Pancreas (tissue), 10 donors: ENCODE data around the gene PGP. TPM values are rescaled to one million over a fixed set of nuclear protein-coding genes. Genes with fewer than 3 reads are reported as not detected.

ENCODE experiments used
- ATAC-seq, 4 donors: fragments of 200-7000 bp; cut with Tn5 transposase; one replicate each; pipeline versions ENCODE4 v1.8.0 to v1.9.1; 2020; ENCODE audit warnings: mild to moderate bottlenecking in 4 of 4, moderate library complexity in 4 of 4
- DNase-seq, 6 donors: peaks; one replicate each; pipeline ENCODE4 v3.0.0-alpha.2; 2020
- FAIRE-seq: peaks from 2 replicates; lab custom pipeline; 2012; peaks lifted over from hg19 to GRCh38; lab: Jason Lieb, UNC
- H3K27ac ChIP-seq, 4 donors: fragments of 200-600 bp; sonication (generic); 1 replicate in 3 of 4; 2 replicates in 1 of 4; pipeline versions ENCODE4 v1.5.0 to v1.8.0; 2020
- H3K27me3 ChIP-seq, 4 donors: fragments of 200-600 bp; one replicate each; pipeline ENCODE4 v1.8.0; 2021
- H3K36me3 ChIP-seq, 3 donors: fragments of 200-600 bp; sonication (generic) in 1 of 3; one replicate each; pipeline versions ENCODE4 v1.5.0 to v1.8.0; 2020 to 2021
- H3K4me1 ChIP-seq, 3 donors: fragments of 200-600 bp; one replicate each; pipeline ENCODE4 v1.8.0; 2021
- H3K4me3 ChIP-seq, 4 donors: fragments of 200-600 bp; sonication (generic) in 2 of 4; one replicate each; pipeline versions ENCODE4 v1.5.0 to v1.8.0; 2020 to 2021
- H3K9me3 ChIP-seq, 4 donors: fragments of 200-600 bp; one replicate each; pipeline ENCODE4 v1.8.0; 2021
- WGBS, 2 donors: extraction: QIAGEN DNeasy Blood & Tissue Kit; methylation state at CpG; one replicate each; pipeline ENCODE4 v1.1.7; 2013; 5-methylcytosine and 5-hydroxymethylcytosine counted together
- intact Hi-C, 3 donors: fragments of 100-400 bp; cut with DNase I; formaldehyde crosslinking; loops; one replicate each; pipeline versions ENCODE4 v1.11.1 to v1.14.2; 2022
- polyA plus RNA-seq, 2 donors: library from polyadenylated mRNA; stranded (reverse); fragments of 200-250 nt; gene quantifications; one replicate each; pipeline ENCODE4 v1.2.3, GENCODE V29; 2013
- total RNA-seq, 6 donors: library from RNA; stranded (reverse); fragmentation: NEBNext Ultra II Directional in 4 of 6; extraction: Animal tissue kit (Norgen Biotek cat#: 25700) in 4 of 6; gene quantifications; one replicate each; pipeline versions ENCODE4 v1.2.1 to v1.2.4, GENCODE V29; 2021 to 2023
- TF ChIP-seq, protein P1 (sequence below), 4 donors: fragments of 200-600 bp; sonication (generic) in 3 of 4; IDR thresholded peaks; one replicate each; pipeline versions ENCODE4 v1.5.0 to v1.8.0; 2021; ENCODE audit warnings: antibody characterized with exemption in 4 of 4
- donor health status: healthy with polysubstance abuse.
- donor health status: DM: no; HTN: no; CAD: no; lungs with moderate emphysema.
- donor health status: DM: no; HTN: no; CAD: no.
- donor health status: control.
- donor health status: control.
- donor health status: Bipolar disorder and iron deficiency.
- donor health status: DM: yes; HTN: yes; CAD: no.
- donor health status: DM: no; HTN: no; CAD: no.
- donor health status: DM: no; HTN: no; CAD: no.
- donor health status: DM: yes; HTN: yes; CAD: no.

PGP gene
- total and polyA plus RNA-seq, 8 donors, result 2.9 to 10.2 (median 4.1) TPM

DNA sequence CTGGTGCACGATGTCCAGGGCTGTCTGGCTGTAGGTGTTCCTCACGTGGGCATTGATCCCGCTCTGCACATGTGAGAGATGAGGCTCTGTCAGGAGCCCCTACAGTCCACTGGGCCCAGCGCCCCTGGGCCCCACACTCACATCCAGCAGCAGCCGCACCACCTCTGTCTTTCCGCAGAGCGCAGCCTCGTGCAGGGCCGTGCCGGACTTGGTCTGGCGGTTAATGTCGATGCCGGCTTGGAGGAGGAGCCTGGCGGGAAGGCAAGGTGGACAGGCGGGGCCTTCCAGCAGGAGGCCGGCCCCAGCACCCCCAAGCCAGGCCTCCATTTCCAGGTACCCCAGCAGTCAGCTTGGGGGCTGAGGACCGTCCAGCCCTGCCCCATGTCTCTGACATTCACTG is 27.4 kb downstream of the PGP start:
- FAIRE-seq, result no peak
- Histone ChIP-seq H3K4me1 (no peaks in the 10 kb centered on the region), H3K4me3 (no peak overlapping the region), H3K36me3 (no peaks in the 10 kb centered on the region), H3K27ac (no peak overlapping the region), H3K27me3 (no peaks in the 10 kb centered on the region), H3K9me3 (no peaks in the 10 kb centered on the region)
- ATAC-seq, result no peak
- DNase-seq, result no peak
- WGBS, 2 donors, result 79 to 83% methylated on average over 17 of the region's 17 CpGs
- intact Hi-C loops, result no loop called here
- TF ChIP-seq, protein P1, sequence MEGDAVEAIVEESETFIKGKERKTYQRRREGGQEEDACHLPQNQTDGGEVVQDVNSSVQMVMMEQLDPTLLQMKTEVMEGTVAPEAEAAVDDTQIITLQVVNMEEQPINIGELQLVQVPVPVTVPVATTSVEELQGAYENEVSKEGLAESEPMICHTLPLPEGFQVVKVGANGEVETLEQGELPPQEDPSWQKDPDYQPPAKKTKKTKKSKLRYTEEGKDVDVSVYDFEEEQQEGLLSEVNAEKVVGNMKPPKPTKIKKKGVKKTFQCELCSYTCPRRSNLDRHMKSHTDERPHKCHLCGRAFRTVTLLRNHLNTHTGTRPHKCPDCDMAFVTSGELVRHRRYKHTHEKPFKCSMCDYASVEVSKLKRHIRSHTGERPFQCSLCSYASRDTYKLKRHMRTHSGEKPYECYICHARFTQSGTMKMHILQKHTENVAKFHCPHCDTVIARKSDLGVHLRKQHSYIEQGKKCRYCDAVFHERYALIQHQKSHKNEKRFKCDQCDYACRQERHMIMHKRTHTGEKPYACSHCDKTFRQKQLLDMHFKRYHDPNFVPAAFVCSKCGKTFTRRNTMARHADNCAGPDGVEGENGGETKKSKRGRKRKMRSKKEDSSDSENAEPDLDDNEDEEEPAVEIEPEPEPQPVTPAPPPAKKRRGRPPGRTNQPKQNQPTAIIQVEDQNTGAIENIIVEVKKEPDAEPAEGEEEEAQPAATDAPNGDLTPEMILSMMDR (IDR thresholded peaks at IDR 0.05), result no peak

DNA sequence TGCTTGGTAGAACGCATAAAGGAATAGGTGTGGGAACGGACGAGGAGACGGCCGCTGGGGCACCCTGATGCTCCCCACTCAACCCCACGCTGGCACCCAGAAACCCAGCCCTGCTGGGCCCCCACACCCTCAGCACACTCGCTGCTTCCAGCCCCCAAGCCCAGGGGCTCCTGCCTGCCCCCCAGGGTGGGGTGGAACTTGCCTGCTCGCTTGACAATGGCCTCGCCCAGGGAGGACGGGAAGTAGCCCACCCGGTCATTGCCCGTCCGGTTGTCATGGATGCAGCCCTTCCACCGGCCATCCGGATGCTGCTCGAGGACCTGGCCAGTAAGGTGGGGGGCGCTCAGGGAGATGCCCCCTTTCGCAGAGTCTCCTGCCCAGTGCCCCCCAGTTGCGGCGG is 28.1 kb downstream of the PGP start:
- no peak for FAIRE-seq
- WGBS, 2 donors, result 92 to 96% methylated on average over 20 of the region's 20 CpGs

GRCh38 chr16:2186064-2186463 is 28.6 kb downstream of the PGP start:
- Histone ChIP-seq H3K4me1 (no peaks in the 10 kb centered on the region), H3K27ac (no peak overlapping the region), H3K27me3 (no peaks in the 10 kb centered on the region), H3K4me3 (no peak overlapping the region), H3K9me3 (no peaks in the 10 kb centered on the region), H3K36me3 (no peaks in the 10 kb centered on the region)
- intact Hi-C loops, result no loop called here
- ATAC-seq (no peak), FAIRE-seq (no peak), DNase-seq (no peak)
- WGBS, 2 donors, result 89 to 92% methylated on average over 13 of the region's 13 CpGs
- TF ChIP-seq, protein P1 (IDR thresholded peaks at IDR 0.05), result no peak

More for the DNA sequence above, 28.1 kb downstream of the PGP start:
- TF ChIP-seq, protein P1 (IDR thresholded peaks at IDR 0.05), result no peak
- Histone ChIP-seq H3K4me1 (no peaks in the 10 kb centered on the region), H3K27me3 (no peaks in the 10 kb centered on the region), H3K36me3 (no peaks in the 10 kb centered on the region), H3K9me3 (no peaks in the 10 kb centered on the region), H3K27ac (no peak overlapping the region), H3K4me3 (no peak overlapping the region)
- ATAC-seq (no peak), DNase-seq (no peak)
- intact Hi-C loops, result no loop called here

DNA sequence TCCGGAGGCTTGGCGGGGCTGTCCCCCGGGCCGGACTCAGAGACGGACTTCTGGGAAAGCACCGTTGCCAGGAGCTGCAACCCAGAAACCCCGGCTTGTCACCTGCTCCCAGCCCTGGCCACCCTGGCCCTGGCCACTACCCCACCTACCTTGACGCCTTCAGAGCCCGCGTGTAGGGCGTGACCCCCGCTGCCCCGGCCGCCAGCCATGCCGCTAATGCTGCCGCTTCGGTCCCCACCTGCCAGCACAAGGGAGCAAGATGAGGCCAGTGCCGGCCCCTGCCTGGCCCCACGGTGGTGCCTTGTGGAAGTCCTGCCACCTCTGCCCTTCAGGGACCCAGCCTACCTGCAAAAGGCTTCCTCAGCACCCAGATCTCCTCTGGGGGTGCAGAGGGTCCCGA is 29.7 kb downstream of the PGP start:
- WGBS, 2 donors, result 81 to 84% methylated on average over 16 to 20 of the region's 20 CpGs
- FAIRE-seq (no peak), DNase-seq (no peak), ATAC-seq (no peak)
- TF ChIP-seq, protein P1 (IDR thresholded peaks at IDR 0.05), result no peak
- H3K4me3 ChIP-seq, result no peak overlapping the region
- no peaks in the 10 kb centered on the region for H3K36me3 ChIP-seq
- H3K9me3 ChIP-seq, result no peaks in the 10 kb centered on the region
- no peak overlapping the region for H3K27ac ChIP-seq
- intact Hi-C loops, result no loop called here
- H3K4me1 ChIP-seq, result no peaks in the 10 kb centered on the region
- no peaks in the 10 kb centered on the region for H3K27me3 ChIP-seq

- no peaks in the 10 kb centered on the region for H3K4me1 ChIP-seq
- TF ChIP-seq, protein P1 (IDR thresholded peaks at IDR 0.05), result no peak
- H3K9me3 ChIP-seq, result no peaks in the 10 kb centered on the region
- H3K36me3 ChIP-seq, result no peaks in the 10 kb centered on the region
- no peak for ATAC-seq
- WGBS, 2 donors, result 90 to 92% methylated on average over 19 of the region's 19 CpGs
- H3K27me3 ChIP-seq, result no peaks in the 10 kb centered on the region
- no peak for DNase-seq
- H3K4me3 ChIP-seq, result no peak overlapping the region
- no peak overlapping the region for H3K27ac ChIP-seq
- FAIRE-seq, result no peak
- intact Hi-C loops, result no loop called here
Observed at GRCh38 chr16:2184346-2184745, 30.3 kb downstream of the PGP start.
